Right hindlimb (tissue), 1 donor: ENCODE results near the gene METTL16.

Source experiments
- DNase-seq: peaks from one replicate; pipeline ENCODE4 v3.0.0-alpha.2; 2018

The METTL16 gene

DNA sequence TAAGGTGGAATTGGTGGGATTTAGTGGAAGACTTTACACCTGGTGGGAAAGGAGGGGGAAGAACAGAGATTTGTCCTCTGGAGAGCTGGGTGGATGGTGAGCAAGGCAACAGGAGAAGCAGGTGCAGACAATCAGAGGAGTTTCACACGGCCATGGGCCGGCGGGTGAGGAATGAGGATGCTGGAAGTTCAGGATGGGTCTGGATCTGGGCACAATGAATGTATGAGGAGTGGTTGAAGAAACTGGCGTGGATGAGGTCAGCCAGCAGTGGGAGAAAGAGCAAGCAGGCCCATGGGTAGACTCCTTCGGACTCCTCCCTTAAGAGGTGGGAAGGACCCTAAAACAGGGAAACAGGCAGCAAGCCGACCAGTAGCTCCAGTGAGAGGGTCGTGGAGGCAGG is 100.7 kb downstream of the METTL16 start:
- no peak for DNase-seq

DNA sequence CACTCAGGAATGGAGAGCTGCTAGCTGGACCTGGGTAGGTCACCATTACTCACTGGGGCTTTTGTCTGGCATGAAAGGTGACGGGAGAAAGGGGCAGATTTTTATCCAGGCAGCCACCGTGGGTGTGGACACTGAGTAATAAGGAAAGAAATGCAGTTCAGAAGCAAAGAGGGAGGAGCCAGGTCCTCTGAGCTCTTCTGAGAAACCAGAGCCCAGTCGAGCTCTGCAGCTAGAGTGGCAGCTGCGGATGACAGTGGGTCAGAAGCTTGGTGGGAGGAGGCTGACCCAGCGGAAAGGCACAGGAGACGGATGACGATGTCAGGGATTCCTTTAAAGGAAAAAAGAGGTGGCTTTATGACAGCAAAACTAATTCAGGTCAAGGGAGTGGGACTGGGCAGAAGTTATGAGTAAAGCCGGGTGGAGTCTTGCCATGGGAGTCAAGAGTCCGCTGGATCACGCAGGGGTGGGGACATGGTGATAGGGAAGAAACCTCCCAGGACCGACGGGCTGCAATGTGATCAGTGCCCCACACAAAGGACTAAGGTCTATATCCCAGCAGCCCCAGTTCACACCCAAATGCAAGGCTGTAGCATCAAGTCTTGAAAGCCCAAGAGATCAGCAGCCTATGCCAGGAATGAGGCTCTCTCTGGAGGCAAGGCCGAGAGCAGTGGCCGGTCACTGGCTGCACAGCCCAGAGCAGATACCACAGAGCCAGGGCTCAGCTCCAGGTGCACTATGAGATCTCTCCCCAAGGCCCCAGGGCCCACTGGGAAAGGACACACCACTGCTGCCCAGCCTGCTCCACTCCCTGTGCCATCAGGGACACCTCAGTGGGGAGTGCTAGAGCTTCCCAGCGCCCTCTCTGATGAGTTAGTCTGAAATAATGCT is 104.5 kb downstream of the METTL16 start:
- peak; percentile 64 for DNase-seq

DNA sequence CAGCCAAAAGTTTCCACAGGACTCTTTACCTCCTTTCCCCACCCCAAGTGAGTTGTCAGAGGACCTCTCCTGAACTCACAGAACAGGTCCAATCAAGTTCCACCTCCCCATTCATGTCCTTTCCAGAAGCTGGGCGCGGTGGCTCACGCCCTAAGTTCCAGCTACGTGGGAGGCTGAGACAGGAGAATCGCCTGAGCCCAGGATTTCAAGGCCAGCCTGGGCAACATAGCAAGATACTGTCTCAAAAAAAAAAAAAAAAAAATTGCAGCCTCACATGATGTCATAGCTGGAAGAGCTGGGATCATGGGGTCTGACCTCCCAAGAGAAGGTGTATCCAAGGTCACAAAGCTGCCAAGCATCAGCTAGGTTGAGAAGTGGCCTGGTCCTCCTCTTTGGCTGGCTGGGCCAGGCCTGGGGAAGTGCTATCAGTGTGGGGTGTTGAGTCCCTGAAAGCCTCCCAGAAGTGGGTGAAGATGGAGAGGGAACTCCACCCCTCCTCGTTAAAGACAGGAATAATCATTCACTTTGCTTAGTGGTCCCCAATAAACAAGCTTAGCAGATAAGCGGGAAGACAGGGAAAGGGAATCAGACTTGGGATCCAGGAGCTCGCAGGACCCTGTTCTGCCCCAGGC is 105.3 kb downstream of the METTL16 start:
- DNase-seq: no peak

DNA sequence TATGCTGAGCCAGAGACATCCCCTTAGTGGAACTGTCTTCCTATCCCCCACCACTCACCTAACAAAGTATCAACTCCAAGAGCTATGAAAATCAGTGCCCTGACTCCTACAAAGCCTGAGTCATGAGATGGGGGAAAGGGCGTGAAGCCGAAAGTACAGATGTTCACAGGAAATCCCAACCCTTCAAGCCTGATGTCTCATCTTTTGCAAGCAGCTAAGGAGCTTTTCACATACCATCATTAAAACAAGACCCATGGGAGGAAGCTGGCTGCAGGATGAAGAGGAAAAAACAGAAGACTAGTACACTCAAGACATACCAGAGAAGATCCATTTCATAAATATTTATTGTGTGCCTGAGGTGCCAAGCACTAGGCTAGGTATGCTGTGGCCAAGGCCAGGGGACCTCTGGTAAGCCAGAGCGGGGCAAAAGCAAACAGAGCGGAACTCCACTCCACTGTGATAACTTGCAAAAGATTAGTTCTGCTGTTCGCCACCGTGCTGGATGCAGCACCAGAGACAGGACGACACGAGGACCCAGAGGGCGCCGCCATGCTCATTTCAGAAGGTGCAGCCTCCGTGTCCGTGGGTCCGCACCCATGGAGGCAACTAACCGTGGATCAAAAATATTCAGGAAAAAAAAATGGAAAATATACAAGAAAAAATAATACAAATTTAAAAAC is 106.3 kb downstream of the METTL16 start:
- peak; percentile 33 for DNase-seq

DNA sequence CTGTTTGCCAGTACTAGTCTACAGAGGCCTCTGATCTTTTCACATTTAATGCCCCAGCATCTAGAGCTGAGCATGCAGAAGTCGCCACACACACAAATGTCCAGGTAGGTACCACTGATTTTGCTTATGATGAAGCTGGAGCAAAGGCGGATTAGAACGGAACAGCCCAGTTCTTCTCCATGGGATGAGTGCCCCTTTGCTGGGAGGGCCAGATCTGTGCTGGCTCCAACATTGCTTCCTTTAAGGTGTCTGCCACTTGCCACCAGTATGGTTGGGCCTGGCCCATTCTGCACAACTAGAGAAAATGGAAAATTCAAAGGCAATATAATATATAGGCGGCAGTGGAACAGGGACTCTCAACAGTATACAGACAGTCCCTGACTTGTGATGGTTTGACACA is 108.6 kb downstream of the METTL16 start:
- no peak for DNase-seq

DNA sequence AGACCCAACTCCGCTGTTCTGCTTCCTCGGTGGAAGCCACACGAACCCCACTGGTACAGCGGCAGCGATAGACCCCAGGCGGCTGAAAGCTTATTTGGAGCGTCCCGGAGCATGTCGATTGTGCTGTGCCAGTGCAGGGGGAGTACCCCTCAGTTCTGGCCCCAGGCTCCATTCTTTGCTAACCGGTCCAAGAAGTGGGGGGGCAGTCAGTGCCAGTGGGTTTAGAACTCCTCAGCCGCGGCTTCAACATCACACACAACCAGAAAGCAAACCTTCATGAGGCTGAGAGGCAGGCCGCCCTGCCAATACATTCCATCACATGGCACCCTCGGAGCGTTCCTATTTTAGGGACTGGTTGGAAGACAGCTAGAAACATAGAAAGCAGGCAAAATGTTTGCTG is 109.1 kb downstream of the METTL16 start:
- DNase-seq: peak; percentile 42

DNA sequence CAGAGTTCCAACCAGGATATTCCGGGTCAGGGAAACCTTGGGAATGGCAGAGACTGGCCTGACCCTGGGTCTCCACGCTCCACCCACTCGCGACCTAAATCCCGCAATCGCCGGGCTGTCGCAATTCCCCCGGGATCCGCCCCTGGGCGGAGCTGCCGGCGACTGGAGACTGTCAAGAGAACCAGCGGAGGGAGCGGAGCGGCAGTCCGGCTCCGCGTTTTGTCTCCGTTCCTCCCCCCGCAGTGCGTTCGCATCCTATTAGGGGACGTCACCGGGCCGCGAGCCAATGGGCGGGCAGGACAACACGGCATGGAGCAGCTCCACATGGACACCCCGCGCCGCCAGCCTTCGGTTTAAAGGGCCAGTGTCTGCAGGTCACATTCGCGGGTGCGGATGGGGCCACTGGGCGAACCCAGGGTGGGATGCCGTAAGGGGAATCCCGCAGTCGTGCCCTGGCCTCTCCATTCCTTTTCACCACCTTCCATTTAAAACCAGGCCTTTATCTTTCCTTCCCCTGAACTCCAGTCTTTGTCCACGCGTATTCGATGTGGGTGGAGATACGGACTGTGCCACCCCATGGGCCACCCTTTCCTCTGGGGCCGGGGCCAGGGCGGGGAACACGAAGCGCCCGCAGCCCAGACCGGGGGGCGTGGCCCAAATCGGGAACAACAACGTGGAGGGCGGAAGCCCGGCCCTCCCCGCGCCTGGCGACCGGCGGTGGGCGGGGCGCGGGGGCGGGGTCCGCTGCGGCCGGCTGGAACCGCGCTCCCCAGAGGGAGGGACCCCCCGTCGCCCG is 110.1 kb downstream of the METTL16 start:
- DNase-seq: peak; percentile 100

DNA sequence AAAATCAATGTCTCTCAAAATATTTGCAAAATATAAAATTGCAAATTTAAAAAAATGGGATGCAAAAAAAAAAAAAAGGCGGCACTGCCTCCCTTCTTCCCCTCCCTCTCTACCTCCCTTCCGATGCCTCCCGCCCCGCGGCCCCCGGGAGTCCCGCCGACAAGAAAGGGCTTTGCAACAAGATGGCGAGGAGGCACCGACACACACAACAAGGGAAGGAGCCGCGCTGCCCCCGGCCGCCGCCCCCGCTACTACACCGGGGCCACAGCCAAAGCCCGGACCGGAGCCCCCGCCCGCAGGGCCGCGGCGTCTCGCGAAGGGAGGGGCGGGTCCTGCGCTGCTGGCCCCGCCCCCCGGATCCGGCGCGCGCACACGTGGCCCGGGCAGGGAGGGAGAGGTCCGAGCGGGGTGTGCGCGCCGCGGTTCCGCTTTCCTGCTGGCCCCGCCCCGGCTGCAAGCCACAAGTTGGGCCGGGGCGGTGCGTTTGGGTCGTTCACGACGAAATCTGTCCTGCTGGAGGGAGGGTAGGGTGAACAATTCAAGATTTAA is 110.7 kb downstream of the METTL16 start, which contains the start of gene MNT:
MNT (minus strand) TSS at position 184 of the 549 bp plus-strand sequence. CDS start 348 bp downstream, outside the sequence.
- DNase-seq: peak; percentile 97

DNA sequence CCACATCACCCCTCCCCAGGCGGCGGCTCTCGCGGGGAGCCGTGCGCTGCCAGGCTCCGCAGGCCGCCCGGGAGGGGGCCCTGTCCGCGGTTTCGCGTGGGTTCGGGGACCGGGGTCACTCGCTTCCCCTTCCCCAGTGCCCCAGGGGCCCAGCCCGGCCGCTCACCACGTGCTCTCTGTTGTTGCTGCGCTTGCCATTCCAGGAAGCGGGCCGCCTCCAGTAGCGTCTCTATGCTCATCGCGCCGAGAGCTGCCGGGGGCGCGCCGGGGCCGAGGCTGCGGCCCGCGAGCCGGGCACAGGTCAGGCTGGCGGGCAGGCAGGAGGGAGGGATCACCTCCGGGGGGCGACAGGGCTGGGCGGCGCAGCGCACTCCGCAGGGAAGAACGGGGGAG is 111.2 kb downstream of the METTL16 start:
- DNase-seq: peak; percentile 75

DNA sequence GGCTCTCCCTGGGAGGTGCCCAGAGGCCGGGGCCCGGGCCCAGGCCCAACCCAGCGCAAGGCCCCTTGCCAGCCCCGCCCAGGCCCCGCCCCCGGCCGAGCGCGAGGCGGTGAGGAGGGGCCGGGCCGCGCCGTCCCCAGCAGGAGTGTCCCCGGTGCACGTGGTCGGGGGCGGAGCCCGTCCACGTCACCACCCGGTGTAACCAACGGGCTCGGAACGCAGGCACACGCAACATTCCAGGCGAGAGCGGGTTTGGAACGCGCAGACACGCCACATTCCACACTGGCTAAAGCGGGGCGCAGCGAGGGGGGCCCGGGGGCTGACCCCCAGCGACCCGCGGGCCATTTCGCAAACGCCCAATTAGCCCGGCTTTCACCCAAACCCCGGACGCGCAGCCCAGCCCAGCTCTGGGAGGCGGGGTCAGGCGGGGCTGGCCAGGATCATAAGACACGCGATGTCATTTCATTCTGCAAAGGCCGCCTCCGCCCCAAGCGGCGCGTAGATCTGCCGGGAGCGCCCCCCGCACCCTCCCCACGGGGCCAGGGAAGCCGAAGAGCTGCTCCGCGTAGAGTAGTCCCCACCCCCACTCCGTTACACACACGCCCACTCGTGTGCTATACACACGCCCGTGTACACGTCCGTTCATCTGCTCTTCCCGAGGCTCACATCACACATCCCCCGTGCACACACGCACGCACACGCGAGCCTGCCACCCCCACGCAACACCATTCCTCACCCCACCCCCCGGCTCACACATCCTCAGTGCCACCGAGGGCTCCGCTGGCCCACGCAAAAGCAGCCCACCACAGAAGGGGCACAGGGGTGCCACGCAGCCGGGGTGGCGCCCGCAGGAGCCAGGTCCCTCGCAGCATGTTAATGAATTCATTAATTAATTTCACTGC is 111.9 kb downstream of the METTL16 start:
- peak; percentile 96 for DNase-seq

DNA sequence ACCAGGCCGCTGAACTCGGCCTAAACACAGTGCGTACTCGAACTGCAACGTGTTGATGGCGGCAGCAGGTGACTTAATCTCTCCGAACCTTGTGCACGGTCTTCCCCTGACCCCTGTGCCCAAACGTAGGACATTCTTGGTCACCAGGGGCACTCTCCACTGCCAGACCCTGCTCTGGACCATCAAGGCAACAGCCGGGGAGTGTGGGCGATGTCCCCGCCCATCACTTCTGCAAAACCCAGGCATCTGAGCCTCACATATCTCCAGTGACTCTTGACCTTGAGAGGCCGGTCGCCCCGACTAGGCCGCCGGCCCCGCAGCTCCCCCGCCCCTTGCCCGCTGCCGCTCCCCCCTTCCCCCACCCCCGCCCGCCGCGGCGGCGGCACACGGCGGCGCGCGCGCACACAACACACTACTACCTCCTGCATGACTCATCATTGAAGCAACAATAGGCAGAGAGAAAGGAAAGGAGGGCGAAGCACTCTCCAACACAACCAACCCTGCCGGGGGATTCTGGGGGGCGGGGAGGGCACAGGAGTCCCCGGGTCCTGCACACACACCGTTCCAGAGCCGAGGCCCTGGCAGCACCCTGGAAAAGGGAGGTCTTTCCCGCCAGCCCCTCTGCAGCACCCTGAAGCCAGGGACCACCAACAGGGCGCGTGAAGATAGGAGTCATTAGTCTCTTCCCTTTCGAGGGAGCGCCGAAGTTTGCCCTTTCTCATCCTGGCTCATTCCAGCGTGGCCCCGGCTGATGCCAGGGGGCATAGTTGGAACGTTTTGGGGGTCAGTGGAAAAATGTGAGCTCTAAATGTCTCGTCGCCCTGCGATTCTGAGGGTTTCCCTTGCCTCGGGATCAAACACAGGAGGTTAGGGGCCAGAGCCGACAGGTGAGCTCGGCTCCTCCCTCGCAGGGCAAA is 112.8 kb downstream of the METTL16 start:
- peak; percentile 57 for DNase-seq

DNA sequence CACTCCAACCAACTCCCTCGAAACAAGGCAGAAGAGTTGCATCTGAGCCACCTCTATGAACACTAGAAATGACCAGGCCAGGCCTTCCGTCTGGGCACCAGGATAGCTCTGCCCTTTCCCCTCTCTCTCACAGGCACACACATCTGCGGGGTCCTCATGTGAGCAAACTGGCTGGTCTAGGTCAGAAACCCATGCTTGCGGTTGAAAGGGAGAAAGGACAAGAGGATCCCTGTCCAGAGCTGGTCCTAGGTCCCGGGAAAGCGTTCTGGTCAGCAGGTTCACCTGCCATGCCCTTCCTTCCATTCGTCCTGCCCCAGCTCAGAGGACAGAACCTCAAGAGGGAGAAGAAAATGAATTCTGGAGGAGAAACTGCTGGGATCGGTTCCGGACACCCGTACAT is 113.5 kb downstream of the METTL16 start:
- DNase-seq: no peak

DNA sequence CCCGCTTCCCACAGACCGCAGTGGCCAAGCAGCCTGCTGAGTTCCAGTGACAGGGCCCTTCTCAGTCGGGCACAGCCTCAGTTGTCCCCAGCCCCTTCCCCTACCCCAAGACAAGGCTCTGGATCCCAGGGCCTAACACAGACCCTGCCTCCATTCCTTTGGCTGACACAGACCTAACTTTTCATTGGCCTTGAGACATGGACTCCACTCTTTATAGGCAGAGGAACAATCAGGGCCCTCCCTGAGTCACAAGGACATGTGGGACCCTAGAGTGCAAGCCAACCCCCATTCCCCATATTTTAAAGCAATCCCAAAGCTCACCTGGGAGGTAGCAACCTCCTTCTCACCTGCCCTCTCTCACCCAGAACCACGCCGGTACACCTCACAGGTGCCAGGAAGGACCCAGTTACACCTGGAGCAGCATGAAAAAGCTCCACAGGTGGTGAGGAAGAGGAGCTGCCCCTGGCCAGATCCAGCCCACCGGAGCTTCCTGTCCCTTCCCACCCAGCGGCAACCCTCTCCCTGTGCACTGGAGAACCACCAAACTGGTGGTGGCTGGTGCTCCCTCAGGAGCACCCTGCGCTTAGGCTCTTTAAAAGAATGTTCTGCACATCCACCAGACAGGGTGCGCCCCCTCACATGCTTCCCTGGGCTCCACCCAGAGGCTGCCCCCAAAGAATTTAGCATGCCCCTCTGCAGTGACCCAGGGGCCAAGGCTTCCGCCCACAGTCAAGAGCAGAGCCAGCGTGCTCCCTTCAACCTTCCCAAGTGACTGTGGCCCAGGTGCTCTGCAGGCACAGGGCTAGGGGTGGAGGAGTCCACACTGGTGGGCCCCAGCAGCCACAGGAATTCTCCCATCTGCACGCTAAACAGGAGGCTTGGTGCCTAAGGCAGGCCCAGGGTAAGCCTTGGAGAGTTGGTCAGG is 114.2 kb downstream of the METTL16 start:
- peak; percentile 24 for DNase-seq

DNA sequence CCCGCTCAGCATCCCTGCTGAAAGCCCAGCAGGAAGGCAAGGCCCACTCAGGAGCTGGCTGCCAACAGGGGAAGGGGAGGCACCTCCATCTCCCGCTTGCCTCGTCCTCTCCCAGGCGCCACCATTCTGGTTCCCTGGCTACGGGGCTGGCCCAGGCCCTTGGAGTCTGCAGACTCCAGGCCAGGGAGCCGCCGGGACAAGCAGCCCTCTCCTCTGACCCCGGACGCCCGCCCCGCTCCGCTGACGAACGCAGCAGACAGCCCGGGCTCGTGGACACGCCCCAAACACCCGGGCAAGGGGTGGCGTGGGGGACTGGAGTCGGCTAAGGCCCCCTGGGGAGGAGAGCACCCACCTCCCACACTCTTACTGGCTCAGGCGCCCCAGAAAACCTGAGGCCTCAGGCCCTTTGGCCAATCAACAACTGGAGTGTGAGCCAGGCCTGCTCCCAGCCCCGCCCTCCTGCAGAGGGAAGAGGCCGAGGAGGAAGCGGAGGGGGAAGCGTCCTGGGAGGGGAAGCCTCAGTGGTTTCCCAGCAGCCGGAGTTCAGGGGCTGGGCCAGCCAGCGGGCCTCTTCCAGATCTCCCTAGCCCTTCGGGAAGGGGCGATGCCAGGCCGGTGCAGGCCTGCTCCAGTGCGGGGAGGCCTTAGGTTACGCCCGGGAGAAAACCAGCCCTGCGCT is 115.0 kb downstream of the METTL16 start:
- peak; percentile 95 for DNase-seq

DNA sequence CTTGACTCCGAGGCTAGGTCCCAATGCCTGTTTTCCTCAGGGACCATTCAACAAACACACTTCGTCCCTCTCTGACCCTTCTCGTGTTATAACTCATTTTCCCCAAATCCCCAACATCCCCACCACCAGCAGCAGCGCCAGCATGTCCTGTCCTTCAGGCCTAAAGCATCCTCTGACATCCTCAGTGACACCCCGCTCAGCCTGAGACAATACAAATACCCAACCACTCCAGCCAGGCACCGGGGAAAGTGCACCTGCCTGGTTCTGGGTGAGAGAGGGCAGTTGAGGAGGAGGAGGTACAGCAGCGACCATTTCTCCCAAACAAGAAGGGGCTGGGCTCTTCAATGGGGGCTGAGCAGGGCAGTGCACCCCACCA is 115.5 kb downstream of the METTL16 start:
- DNase-seq: no peak

DNA sequence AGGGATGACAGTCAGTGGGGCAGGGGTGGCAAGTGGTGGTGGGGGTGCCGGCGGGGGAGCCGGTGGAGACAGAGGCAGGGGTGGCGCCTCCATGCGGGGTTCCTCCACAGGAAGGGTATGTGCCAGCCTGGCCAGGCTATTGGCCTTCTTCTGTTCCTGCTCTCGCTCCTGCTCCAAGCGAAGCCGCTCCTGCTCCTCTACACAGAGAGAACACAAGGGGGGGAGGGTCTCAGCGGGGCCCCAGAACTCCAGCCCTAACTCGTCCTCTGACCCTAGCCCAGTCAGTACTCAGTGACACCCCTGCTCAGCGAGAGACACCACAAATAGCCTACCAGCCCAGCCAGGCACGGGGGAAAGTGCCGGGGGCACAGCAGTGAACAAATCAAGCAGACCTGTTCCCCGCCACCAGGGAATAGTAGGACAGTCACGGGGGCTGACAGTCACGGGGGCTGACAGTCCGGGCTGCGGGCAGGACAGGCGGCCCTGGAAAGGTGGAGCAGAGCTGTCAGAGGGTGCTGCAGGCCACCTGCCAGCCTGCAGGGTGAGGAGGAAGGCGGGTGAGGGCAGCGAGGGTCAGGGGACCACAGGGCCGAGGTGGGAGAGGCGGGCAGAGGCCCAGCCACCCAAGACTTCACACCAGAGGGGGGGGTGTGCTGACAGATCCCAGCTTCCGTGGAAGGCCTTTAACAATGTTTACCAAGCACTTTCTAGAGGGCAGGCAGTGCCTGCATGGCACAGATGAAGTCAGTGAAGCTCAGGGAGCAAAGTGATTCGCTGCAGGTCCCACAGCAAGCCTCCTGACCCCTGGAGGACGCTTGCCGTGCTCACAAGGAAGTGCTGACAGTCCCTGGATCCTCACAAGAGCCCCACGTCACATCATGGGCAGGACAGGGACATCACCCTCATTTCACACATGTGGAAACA is 116.2 kb downstream of the METTL16 start:
- DNase-seq: no peak

DNA sequence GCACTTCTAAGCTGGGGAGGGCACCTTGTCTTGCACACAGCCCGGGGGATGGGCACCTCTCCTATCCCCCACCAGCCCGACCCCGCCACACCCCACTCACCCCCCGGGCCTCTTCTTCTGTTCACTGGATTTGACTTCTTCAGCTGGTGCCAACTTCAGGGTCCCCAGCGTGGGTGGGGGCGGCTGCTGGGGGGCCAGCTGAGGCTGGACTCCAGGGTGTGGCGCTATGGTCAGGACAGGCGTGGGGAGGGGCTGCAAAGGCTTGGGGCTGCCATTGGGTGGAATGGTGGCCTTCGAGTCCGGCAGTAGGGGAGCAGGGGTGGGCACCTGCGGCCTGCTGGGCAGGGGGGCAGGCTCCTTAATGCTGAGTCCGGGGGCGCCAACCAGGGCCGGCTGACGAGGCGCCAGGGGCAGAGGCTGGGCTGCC is 116.9 kb downstream of the METTL16 start:
- DNase-seq: no peak
